ENCODE measurements around the gene CCL13. TPM values are rescaled to one million over a fixed set of nuclear protein-coding genes. Genes with fewer than 3 reads are reported as not detected.

Gene CCL13
- total and polyA plus RNA-seq, 10 of the 15 experiments (the other 5 are each of a cell fraction or from before 2014, with no cell fraction given): not detected

DNA sequence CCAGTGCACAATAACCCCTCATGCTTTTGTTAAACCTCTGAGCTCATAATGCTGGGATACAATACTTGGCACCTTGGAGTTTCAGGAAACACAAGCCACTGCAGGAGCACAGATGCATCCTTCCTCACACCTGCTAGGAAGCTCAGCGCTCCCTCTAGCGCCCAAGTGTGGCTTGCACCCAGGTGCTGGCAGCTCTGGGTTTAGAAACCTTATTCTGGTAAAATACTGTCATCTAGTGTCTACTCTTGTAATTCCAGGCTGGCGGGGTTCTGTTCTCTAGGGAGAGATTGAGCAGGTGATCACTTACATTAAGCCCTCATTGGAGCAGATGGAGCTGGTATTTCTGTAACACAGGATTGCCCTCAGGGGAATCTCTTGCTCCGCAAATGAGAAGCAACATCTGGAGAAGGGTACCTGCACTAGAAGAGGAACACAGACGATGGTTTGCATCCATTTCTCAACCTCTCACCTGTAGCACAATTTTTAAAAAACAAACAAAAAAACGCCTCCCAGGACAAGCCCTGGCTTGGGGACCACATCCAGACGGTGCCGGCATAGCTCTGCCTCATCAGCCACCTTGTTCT is 5.3 kb downstream of the CCL13 start (continued):
- peak; percentile 85; the same call in 1 of the 2 replicates for TF ChIP-seq RB1 (IDR thresholded peaks at IDR 0.05; ENCODE audit: borderline replicate concordance)
- peak; percentile 64; the same call in 1 of the 2 replicates for TF ChIP-seq TCF12 (IDR thresholded peaks at IDR 0.05; ENCODE audit: low read depth, low read length)
- TF ChIP-seq NFYB (IDR thresholded peaks at IDR 0.05; ENCODE audit: insufficient read depth, low read depth, low read length): peak; percentile 49; the same call in 1 of the 2 replicates
- TF ChIP-seq CBX3 (IDR thresholded peaks at IDR 0.05; ENCODE audit: borderline replicate concordance, low read depth): no peak
- 0 out of 2 replicates have a peak, but pooled peaks have one; percentile 28 for TF ChIP-seq NBN (IDR thresholded peaks at IDR 0.05)
- TF ChIP-seq, protein P1, sequence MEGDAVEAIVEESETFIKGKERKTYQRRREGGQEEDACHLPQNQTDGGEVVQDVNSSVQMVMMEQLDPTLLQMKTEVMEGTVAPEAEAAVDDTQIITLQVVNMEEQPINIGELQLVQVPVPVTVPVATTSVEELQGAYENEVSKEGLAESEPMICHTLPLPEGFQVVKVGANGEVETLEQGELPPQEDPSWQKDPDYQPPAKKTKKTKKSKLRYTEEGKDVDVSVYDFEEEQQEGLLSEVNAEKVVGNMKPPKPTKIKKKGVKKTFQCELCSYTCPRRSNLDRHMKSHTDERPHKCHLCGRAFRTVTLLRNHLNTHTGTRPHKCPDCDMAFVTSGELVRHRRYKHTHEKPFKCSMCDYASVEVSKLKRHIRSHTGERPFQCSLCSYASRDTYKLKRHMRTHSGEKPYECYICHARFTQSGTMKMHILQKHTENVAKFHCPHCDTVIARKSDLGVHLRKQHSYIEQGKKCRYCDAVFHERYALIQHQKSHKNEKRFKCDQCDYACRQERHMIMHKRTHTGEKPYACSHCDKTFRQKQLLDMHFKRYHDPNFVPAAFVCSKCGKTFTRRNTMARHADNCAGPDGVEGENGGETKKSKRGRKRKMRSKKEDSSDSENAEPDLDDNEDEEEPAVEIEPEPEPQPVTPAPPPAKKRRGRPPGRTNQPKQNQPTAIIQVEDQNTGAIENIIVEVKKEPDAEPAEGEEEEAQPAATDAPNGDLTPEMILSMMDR (IDR thresholded peaks at IDR 0.05 in 2 of 3, conservative IDR thresholded peaks at IDR 0.05 in 1 of 3; ENCODE audit: control insufficient read depth in 2 of 3, extremely low read depth in 1 of 3, insufficient read depth in 1 of 3, low read depth in 3 of 3, low read length in 3 of 3): peak; percentile 98 to 99 (median 99)
- peak; percentile 99 for TF ChIP-seq SMC3 (IDR thresholded peaks at IDR 0.05; ENCODE audit: borderline replicate concordance, low read length)
- TF ChIP-seq, protein P2, sequence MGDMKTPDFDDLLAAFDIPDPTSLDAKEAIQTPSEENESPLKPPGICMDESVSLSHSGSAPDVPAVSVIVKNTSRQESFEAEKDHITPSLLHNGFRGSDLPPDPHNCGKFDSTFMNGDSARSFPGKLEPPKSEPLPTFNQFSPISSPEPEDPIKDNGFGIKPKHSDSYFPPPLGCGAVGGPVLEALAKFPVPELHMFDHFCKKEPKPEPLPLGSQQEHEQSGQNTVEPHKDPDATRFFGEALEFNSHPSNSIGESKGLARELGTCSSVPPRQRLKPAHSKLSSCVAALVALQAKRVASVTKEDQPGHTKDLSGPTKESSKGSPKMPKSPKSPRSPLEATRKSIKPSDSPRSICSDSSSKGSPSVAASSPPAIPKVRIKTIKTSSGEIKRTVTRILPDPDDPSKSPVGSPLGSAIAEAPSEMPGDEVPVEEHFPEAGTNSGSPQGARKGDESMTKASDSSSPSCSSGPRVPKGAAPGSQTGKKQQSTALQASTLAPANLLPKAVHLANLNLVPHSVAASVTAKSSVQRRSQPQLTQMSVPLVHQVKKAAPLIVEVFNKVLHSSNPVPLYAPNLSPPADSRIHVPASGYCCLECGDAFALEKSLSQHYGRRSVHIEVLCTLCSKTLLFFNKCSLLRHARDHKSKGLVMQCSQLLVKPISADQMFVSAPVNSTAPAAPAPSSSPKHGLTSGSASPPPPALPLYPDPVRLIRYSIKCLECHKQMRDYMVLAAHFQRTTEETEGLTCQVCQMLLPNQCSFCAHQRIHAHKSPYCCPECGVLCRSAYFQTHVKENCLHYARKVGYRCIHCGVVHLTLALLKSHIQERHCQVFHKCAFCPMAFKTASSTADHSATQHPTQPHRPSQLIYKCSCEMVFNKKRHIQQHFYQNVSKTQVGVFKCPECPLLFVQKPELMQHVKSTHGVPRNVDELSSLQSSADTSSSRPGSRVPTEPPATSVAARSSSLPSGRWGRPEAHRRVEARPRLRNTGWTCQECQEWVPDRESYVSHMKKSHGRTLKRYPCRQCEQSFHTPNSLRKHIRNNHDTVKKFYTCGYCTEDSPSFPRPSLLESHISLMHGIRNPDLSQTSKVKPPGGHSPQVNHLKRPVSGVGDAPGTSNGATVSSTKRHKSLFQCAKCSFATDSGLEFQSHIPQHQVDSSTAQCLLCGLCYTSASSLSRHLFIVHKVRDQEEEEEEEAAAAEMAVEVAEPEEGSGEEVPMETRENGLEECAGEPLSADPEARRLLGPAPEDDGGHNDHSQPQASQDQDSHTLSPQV (IDR thresholded peaks at IDR 0.05): peak; percentile 90
- TF ChIP-seq POLR2AphosphoS5 (IDR thresholded peaks at IDR 0.05; ENCODE audit: low read length): no peak
- TF ChIP-seq RELA (IDR thresholded peaks at IDR 0.05; ENCODE audit: borderline replicate concordance, partially characterized antibody): peak; percentile 61
- no peak for TF ChIP-seq YBX1 (IDR thresholded peaks at IDR 0.05)
- TF ChIP-seq MEF2B (IDR thresholded peaks at IDR 0.05; ENCODE audit: partially characterized antibody, poor library complexity, severe bottlenecking): peak; percentile 45
- TF ChIP-seq RUNX3 (IDR thresholded peaks at IDR 0.05; ENCODE audit: low read length): peak; percentile 48
- no peak for TF ChIP-seq BRCA1 (IDR thresholded peaks at IDR 0.05; ENCODE audit: low read depth, low read length)
- no peak for TF ChIP-seq ZNF217 (IDR thresholded peaks at IDR 0.05)
- TF ChIP-seq RAD21 (IDR thresholded peaks at IDR 0.05; ENCODE audit: insufficient read depth, low read depth, low read length): peak; percentile 96
- no peak for TF ChIP-seq SREBF1 (IDR thresholded peaks at IDR 0.05; ENCODE audit: low read length)
- TF ChIP-seq SIX5 (IDR thresholded peaks at IDR 0.05; ENCODE audit: low read depth, low read length, severe bottlenecking): no peak
- peak; percentile 61; the same call in 1 of the 3 replicates for TF ChIP-seq POU2F2 (IDR thresholded peaks at IDR 0.05; ENCODE audit: borderline replicate concordance, low read depth, low read length)
- TF ChIP-seq ZNF207 (IDR thresholded peaks at IDR 0.05; ENCODE audit: borderline replicate concordance): no peak
- no peak for TF ChIP-seq IRF4 (IDR thresholded peaks at IDR 0.05; ENCODE audit: low read depth, low read length)
- TF ChIP-seq, protein P3, sequence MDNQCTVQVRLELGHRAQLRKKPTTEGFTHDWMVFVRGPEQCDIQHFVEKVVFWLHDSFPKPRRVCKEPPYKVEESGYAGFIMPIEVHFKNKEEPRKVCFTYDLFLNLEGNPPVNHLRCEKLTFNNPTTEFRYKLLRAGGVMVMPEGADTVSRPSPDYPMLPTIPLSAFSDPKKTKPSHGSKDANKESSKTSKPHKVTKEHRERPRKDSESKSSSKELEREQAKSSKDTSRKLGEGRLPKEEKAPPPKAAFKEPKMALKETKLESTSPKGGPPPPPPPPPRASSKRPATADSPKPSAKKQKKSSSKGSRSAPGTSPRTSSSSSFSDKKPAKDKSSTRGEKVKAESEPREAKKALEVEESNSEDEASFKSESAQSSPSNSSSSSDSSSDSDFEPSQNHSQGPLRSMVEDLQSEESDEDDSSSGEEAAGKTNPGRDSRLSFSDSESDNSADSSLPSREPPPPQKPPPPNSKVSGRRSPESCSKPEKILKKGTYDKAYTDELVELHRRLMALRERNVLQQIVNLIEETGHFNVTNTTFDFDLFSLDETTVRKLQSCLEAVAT (IDR thresholded peaks at IDR 0.05): no peak
- TF ChIP-seq STAT3 (IDR thresholded peaks at IDR 0.05; ENCODE audit: low read depth, low read length): no peak
- no peak for TF ChIP-seq SREBF2 (IDR thresholded peaks at IDR 0.05; ENCODE audit: low read length)

All from GM12878 (cell line).